Inflammatory macrophage (primary cell): ENCODE measurements around the gene SMC4.
A peak's percentile ranks its signal among the peaks of the same experiment; 100 is the strongest.
"Not testable (repeated sequence)": the region's sequence is repeated elsewhere in the genome, so short reads cannot be mapped to it uniquely, and the experiment has no call there.

Experiments
- DNase-seq, 2 donors: peaks; one replicate each; pipeline ENCODE4 v3.0.0-alpha.2; 2020 to 2022

SMC4 gene

GRCh38 chr3:160447544-160447943 lies 48.1 kb downstream of the SMC4 start:
- DNase-seq: peak in 1 of 2 donors; percentile 7

DNA sequence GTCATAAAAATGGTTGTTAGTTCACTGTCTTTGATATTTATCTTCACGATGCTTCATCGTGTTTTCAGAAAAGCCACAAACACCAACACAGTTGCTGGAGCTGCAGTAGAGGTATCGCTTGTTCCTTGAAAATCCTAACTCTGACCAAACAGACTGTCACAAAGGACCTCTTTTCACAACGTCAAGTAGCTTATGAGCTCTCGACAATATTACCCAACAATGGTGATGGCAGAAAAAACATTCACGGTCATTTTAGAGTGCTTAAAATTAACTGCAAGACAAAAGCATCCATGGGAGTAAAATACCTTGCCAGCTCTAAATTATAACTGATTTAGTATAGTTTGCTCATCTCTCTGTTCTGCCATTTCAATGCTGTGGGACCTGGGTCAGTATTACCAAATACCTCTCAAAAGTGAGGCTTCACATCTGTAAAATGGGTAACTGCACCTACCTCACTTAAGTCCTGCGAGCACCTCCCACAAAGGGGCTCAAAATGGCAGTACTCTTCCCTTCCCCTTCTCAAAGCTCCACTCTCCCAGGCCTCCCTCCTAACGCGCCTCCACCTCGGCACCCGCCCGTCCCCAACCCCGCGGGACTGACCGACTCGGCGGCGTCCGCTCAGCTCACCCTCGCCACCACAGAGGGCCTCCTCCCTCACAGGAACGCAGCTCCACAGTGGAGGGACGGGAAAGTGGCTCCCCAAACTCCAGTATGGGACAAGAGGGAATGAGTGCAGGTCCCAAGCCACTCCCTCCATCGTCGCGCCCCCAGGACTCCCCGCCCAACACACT lies 49.6 kb downstream of the SMC4 start:
- peak; percentile 38 to 40 for DNase-seq

GRCh38 chr3:160449636-160450598 lies 50.5 kb downstream of the SMC4 start, which contains the start of gene TRIM59:
Gene TRIM59 (minus strand): TSS chr3:160449786. CDS start chr3:160439183, 10,603 bp downstream.
- peak; percentile 94 to 95 for DNase-seq

DNA sequence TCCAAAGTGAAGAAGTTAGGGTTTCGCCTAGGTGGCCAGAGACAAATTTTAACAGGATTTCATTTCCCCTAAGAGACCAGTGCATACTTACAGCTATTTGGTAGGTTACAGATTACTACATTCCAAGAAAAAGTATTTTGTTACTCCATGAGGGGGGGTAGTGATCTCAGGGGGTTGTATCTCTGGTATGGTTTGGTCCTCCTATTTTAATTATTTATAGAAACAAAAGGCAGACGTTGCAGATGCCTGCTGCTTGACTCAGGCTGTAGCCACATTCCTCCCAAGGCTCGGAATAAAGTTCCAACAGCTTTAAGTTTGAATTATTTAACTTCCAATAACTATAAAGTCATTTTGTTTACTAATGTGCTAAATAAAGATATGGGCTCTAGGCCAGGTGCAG lies 51.4 kb downstream of the SMC4 start:
- no peak for DNase-seq

- DNase-seq: no peak
These were observed 52.2 kb downstream of the SMC4 start for GRCh38 chr3:160451602-160452001.

- DNase-seq: not testable (repeated sequence)
These were observed 52.8 kb downstream of the SMC4 start for GRCh38 chr3:160452251-160452650.

DNA sequence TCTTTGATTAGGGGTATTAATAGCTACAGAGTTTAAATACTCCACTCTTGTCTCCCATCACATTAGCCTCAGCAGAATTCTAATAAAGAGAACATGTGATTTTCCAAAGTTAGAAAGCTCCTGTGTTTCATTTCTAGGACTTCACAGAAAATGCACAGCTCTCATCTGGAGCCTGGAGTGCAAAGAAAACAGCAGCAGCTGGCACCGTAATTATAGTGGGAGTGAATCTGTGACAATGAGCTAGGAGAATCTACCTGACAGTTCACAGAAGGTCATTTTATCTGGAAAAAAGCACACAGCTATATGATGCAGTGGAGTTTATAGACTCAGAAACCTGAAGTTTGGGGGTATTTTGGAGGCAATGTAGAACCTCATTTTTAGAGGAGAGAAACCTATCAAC lies 55.5 kb downstream of the SMC4 start:
- DNase-seq: no peak

- DNase-seq: no peak
These were observed 56.4 kb downstream of the SMC4 start for GRCh38 chr3:160455846-160456245.

DNA sequence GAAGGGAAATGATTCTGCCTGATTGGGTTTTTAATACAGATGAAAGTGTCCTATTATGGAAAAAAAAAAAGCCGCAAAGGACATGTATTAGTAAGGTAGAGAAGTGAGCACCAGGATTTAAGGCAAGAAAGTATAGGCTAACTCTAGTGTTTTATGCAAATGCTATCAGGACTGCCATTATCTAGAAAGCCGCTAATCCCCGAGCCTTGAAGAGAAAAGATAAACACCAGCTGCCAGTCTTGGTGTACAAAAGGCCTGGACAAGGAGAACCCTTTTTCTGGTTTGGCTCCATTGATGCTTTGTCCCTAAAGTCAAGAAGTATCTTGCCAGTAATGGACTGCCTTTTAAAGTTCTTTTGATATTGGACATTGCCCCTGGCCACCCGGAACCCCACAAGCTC lies 58.7 kb downstream of the SMC4 start:
- no peak for DNase-seq

DNA sequence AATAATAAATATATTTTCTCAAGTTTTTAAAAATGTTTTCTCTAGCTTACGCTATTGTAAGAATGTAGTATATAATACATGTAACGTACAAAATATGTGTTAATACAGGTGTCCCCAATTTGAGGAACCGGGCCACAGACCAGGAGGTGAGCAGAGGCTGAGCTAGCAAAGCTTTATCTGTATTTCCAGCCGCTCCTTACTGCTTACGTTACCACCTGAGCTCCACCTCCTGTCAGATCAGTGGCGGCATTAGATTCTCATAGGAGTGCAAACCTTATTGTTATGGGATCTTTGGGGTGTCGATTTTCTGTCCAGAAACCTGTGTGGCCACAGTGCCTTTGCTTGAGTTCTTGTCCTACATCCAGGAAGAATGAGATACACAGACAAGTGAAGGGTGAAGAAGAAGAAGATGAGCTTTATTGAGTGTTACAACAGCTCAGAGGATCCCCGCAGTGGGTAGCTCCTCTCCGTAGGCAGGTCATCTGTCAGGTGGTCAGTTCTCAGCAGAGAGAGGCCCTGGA lies 60.1 kb downstream of the SMC4 start:
- no peak for DNase-seq

DNA sequence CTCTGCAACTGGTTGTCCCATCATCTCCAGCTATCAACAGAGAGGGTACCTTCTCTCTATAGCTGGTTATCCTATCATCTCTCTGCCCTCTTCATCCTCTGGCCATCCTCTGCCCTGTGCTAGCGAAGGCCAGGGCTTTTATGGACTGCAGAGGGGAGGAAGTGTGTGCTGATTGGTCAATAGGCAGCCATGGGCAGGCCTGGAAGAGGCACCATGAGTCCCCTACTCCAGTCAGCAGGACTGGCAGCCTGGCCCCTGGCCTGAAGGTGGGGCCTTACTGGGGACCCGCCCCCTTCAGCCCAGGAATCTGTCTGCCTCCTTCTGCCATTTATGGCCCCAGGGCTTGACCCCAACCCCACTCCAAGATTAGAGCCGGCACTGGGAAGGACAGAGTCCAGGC lies 60.6 kb downstream of the SMC4 start:
- no peak for DNase-seq

- DNase-seq: no peak
These were observed 64.9 kb downstream of the SMC4 start for GRCh38 chr3:160464321-160464720.

- DNase-seq: no peak
These were observed 65.5 kb downstream of the SMC4 start for GRCh38 chr3:160464971-160465370.

DNA sequence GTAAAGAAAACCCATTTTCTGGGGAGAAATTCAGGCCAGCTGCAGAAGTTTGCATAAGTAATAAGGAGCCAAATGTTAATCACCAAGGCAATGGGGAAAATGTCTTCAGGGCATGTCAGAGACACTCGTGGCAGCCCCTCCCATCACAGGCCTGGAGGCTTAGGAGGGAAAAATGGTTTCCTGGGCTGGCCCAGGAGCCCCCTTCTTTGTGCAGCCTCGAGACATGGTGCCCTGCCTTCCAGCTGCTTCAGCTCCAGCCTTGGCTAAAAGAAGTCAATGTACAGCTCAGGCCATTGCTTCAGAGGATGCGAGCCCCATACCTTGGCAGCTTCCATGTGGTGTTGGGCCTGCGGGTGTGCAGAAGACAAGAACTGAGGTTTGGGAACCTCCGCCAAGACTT lies 70.7 kb downstream of the SMC4 start:
- DNase-seq: no peak

DNA sequence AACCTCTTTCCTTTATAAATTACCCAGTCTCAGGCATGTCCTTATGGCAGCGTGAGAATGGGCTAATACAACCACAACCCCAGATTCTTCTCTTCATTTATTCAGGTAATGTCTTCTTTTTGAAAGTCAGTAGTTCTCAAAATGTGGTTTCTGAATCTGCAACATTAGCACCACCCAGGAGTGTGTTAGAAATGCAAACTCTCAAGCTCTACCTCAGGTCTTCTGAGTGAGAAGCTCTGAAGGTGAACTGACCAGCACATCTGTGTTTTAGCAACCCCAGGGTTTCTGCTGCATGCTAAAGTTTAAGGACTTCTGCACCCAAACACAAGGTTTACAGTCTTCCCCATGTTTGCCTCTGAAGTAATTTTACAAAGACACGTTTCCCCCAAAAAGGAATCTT lies 72.4 kb downstream of the SMC4 start:
- no peak for DNase-seq

GRCh38 chr3:160472344-160472743 lies 72.9 kb downstream of the SMC4 start:
- no peak for DNase-seq

- no peak for DNase-seq
These were observed 73.8 kb downstream of the SMC4 start for GRCh38 chr3:160473221-160473620.

DNA sequence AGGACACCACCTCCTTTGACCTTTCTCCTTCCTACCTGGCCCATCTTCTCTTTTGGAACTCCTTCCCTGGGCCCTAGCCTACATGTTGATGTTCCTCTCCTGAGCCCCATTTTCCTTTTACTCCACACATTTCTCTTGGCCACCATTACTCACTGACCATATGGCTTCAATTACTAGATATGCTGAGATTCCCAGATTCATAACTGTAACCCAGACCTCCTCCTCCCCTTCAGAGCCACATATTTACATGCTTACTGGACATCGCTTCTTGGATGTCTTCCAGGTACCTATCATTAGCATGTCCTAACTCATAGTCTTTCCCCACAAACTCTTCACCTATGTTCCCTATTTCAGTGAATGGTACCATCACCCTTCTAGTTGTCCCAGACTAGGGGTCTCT lies 74.5 kb downstream of the SMC4 start:
- no peak for DNase-seq

DNA sequence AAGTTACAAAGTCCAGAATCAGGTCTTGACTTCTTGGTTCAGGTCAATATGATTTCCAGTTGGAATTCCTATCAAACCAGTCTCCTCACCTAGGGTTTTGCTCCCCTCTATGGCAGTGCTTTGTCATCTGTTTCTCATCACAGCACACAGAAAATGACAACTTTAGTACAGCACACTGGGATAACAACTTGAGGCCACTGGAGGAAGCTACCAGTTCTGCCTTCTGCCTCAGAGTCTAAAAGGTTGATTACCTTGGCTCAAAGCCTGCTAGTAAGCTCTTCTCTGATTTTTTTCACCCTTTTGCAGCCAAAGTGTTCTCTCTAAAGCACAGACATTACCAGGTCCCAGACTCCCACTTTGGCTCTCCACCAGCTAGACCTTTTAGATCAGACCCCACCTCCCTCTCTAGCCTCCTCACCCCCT lies 75.0 kb downstream of the SMC4 start:
- no peak for DNase-seq

GRCh38 chr3:160475153-160475552 lies 75.7 kb downstream of the SMC4 start:
- no peak for DNase-seq

DNA sequence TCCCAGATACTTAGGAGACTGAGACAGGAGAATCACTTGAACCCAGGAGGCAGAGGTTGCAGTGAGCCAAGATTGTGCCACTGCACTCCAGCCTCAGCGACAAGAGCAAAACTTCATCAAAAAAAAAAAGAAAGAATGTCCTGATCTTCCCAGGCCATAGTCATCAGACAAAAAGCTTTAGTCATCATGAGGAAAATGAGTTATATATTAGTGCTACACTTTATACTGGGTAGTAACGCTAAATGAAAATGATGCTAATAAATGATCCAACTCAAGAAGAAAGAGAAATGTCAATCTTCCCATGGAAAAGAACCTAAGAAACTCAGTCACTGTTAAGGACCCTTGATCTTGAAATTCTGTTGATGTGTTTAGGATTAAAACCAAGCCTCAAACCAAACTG lies 76.4 kb downstream of the SMC4 start:
- DNase-seq: no peak

GRCh38 chr3:160477750-160478149 lies 78.3 kb downstream of the SMC4 start:
- no peak for DNase-seq

- no peak for DNase-seq
These were observed 78.9 kb downstream of the SMC4 start for GRCh38 chr3:160478338-160478737.
